Stomach (tissue), 9 donors: ENCODE measurements around the gene MAPK4. TPM values are rescaled to one million over a fixed set of nuclear protein-coding genes. Genes with fewer than 3 reads are reported as not detected.

Experiments used
- DNase-seq, 2 donors: peaks; one replicate each; pipeline versions ENCODE4 v3.0.0 to v3.0.0-alpha.2; 2013 to 2019
- H3K27ac ChIP-seq, 5 donors: fragments of 200-600 bp in 4 of 5; sonication (generic) in 4 of 5; one replicate each; pipeline ENCODE4 v1.5.1; 2013 to 2019; ENCODE audit warnings: mild to moderate bottlenecking in 1 of 5, moderate library complexity in 1 of 5
- H3K27me3 ChIP-seq, 3 donors: fragments of 200-600 bp; sonication (generic); one replicate each; pipeline ENCODE4 v1.5.1; 2017 to 2019; ENCODE audit warnings: mixed run types in 1 of 3
- H3K36me3 ChIP-seq, 4 donors: fragments of 200-600 bp; sonication (generic); 1 replicate in 3 of 4; 2 replicates in 1 of 4; pipeline ENCODE4 v1.5.1; 2016 to 2019
- H3K4me1 ChIP-seq, 4 donors: fragments of 200-600 bp; sonication (generic); one replicate each; pipeline ENCODE4 v1.5.1; 2016 to 2019
- H3K4me3 ChIP-seq, 4 donors: fragments of 200-600 bp; sonication (generic) in 3 of 4; one replicate each; pipeline ENCODE4 v1.5.1; 2016 to 2019; ENCODE audit warnings: mild to moderate bottlenecking in 1 of 4
- H3K9me3 ChIP-seq, 4 donors: fragments of 200-600 bp; sonication (generic); one replicate each; pipeline ENCODE4 v1.5.1; 2016 to 2019
- EP300 ChIP-seq: sonication (generic); formaldehyde crosslinking; IDR thresholded peaks from one replicate; pipeline ENCODE4 v1.6.1; 2017; ENCODE audit warnings: antibody characterized with exemption
- POLR2A ChIP-seq, 4 donors: fragments of 450-650 bp; IDR thresholded peaks; one replicate each; pipeline ENCODE4 v1.6.1; 2016; ENCODE audit warnings: antibody characterized with exemption in 4 of 4, control low read depth in 2 of 4, mild to moderate bottlenecking in 1 of 4, moderate library complexity in 1 of 4
- POLR2AphosphoS5 ChIP-seq, 3 donors: sonication (generic); formaldehyde crosslinking; IDR thresholded peaks; one replicate each; pipeline ENCODE4 v1.6.1; 2016; ENCODE audit warnings: antibody characterized with exemption in 3 of 3
- WGBS, 5 donors: extraction: QIAGEN DNeasy Blood & Tissue Kit in 3 of 5; methylation state at CpG; one replicate each; pipeline versions ENCODE4 v1.1.5 to v1.1.7; 2013 to 2018; 5-methylcytosine and 5-hydroxymethylcytosine counted together
- intact Hi-C: fragments of 100-400 bp; cut with DNase I; formaldehyde crosslinking; loops from one replicate; pipeline ENCODE4 v1.15.1; 2023; ENCODE audit warnings: low total_unique reads
- polyA plus RNA-seq, 3 donors: library from polyadenylated mRNA; stranded (reverse); fragments of 200-250 nt; gene quantifications; one replicate each; pipeline ENCODE4 v1.2.3, GENCODE V29; 2013
- total RNA-seq, 5 donors: library from RNA; depleted of rRNA; stranded (reverse); fragments of >200 nt; gene quantifications; one replicate each; pipeline versions ENCODE4 v1.1.0 to v1.2.3, GENCODE V29; 2014 to 2016
- TF ChIP-seq, protein P1 (sequence below), 7 experiments: fragments of 450-650 bp in 4 of 7; fragments of 200-600 bp in 3 of 7; sonication (generic) in 3 of 7; IDR thresholded peaks; one replicate each; pipeline ENCODE4 v1.5.1; 2016 to 2019; ENCODE audit warnings: antibody characterized with exemption in 7 of 7, control low read depth in 2 of 7, mild to moderate bottlenecking in 1 of 7
- donor health status: healthy with polysubstance abuse.
- donor health status: Bipolar disorder and iron deficiency.
- donor health status: healthy.

Gene MAPK4
- total and polyA plus RNA-seq, 8 donors = 0.19 to 86.0 (median 4.2) TPM

GRCh38 chr18:50747849-50748242 lies 188.0 kb downstream of the MAPK4 start:
- H3K4me1 ChIP-seq = no peaks in the 10 kb centered on the region
- no peaks in the 10 kb centered on the region for H3K36me3 ChIP-seq
- 0 to 44% (median 38%) methylated on average over 1 of the region's 1 CpG for WGBS, 5 donors
- TF ChIP-seq POLR2AphosphoS5 (IDR thresholded peaks at IDR 0.05) = no peak
- TF ChIP-seq, protein P1, sequence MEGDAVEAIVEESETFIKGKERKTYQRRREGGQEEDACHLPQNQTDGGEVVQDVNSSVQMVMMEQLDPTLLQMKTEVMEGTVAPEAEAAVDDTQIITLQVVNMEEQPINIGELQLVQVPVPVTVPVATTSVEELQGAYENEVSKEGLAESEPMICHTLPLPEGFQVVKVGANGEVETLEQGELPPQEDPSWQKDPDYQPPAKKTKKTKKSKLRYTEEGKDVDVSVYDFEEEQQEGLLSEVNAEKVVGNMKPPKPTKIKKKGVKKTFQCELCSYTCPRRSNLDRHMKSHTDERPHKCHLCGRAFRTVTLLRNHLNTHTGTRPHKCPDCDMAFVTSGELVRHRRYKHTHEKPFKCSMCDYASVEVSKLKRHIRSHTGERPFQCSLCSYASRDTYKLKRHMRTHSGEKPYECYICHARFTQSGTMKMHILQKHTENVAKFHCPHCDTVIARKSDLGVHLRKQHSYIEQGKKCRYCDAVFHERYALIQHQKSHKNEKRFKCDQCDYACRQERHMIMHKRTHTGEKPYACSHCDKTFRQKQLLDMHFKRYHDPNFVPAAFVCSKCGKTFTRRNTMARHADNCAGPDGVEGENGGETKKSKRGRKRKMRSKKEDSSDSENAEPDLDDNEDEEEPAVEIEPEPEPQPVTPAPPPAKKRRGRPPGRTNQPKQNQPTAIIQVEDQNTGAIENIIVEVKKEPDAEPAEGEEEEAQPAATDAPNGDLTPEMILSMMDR (IDR thresholded peaks at IDR 0.05) = no peak
- no peak for TF ChIP-seq POLR2A (IDR thresholded peaks at IDR 0.05)
- TF ChIP-seq EP300 = no peak
- peaks cover 0 to 16% (median 0%) of the 10 kb centered on the region in 3 donors for H3K27me3 ChIP-seq
- DNase-seq = no peak
- no peak overlapping the region for H3K27ac ChIP-seq
- H3K9me3 ChIP-seq = peaks cover 0 to 15% (median 0%) of the 10 kb centered on the region in 4 donors
- H3K4me3 ChIP-seq = no peak overlapping the region
- intact Hi-C loops = no loop called here

- Histone ChIP-seq H3K4me3 (no peak overlapping the region), H3K9me3 (peaks cover 0 to 15% (median 0%) of the 10 kb centered on the region in 4 donors), H3K27ac (no peak overlapping the region), H3K27me3 (peaks cover 0 to 16% (median 0%) of the 10 kb centered on the region in 3 donors), H3K36me3 (no peaks in the 10 kb centered on the region), H3K4me1 (no peaks in the 10 kb centered on the region)
- TF ChIP-seq EP300 = no peak
- WGBS, 5 donors = 36 to 49% (median 46%) methylated on average over 9 of the region's 9 CpGs
- intact Hi-C loops = no loop called here
- DNase-seq = peak in 1 of 2 donors; percentile 48
These were observed 188.6 kb downstream of the MAPK4 start for GRCh38 chr18:50748243-50749229.

GRCh38 chr18:50749421-50749820 lies 189.5 kb downstream of the MAPK4 start:
- 86 to 95% (median 90%) methylated on average over 5 of the region's 5 CpGs for WGBS, 5 donors

GRCh38 chr18:50749945-50750344 lies 190.1 kb downstream of the MAPK4 start:
- no peak overlapping the region for H3K4me3 ChIP-seq
- TF ChIP-seq, protein P1 (IDR thresholded peaks at IDR 0.05) = no peak
- TF ChIP-seq POLR2AphosphoS5 (IDR thresholded peaks at IDR 0.05) (no peak), POLR2A (IDR thresholded peaks at IDR 0.05) (no peak), EP300 (no peak)
- intact Hi-C loops = no loop called here
- 45 to 74% (median 57%) methylated on average over 4 of the region's 4 CpGs for WGBS, 5 donors
- no peaks in the 10 kb centered on the region for H3K4me1 ChIP-seq
- no peak overlapping the region for H3K27ac ChIP-seq
- no peak for DNase-seq
- H3K27me3 ChIP-seq = peaks cover 0 to 16% (median 0%) of the 10 kb centered on the region in 3 donors
- no peaks in the 10 kb centered on the region for H3K36me3 ChIP-seq
- peaks cover 0 to 5% (median 0%) of the 10 kb centered on the region in 4 donors for H3K9me3 ChIP-seq

More at GRCh38 chr18:50749421-50749820, 189.5 kb downstream of the MAPK4 start:
- Histone ChIP-seq H3K36me3 (no peaks in the 10 kb centered on the region), H3K4me3 (no peak overlapping the region), H3K27me3 (peaks cover 0 to 16% (median 0%) of the 10 kb centered on the region in 3 donors), H3K9me3 (peaks cover 0 to 8% (median 0%) of the 10 kb centered on the region in 4 donors), H3K4me1 (no peaks in the 10 kb centered on the region), H3K27ac (no peak overlapping the region)
- DNase-seq = no peak
- intact Hi-C loops = no loop called here
- TF ChIP-seq, protein P1 (IDR thresholded peaks at IDR 0.05) = no peak
